ENCODE data around the gene DCAF7.
A peak's percentile ranks its signal among the peaks of the same experiment; 100 is the strongest.

The DCAF7 gene

GRCh38 chr17:63549946-63550816 is at the start of gene DCAF7:
Gene DCAF7 (plus strand): TSS chr17:63550477. CDS start chr17:63550678, 201 bp downstream.
- DNase-seq: peak; percentile 99

- DNase-seq: no peak
Observed at GRCh38 chr17:63500543-63501390, 49.5 kb upstream of the DCAF7 start.

GRCh38 chr17:63503341-63503705 is 47.0 kb upstream of the DCAF7 start:
- DNase-seq: no peak

GRCh38 chr17:63504261-63504660 is 46.0 kb upstream of the DCAF7 start:
- no peak for DNase-seq

- DNase-seq: no peak
Observed at GRCh38 chr17:63505341-63505740, 44.9 kb upstream of the DCAF7 start.

GRCh38 chr17:63506627-63507026 is 43.6 kb upstream of the DCAF7 start:
- no peak for DNase-seq

- no peak for DNase-seq
Observed at GRCh38 chr17:63511331-63511730, 38.9 kb upstream of the DCAF7 start.

GRCh38 chr17:63512388-63512787 is 37.9 kb upstream of the DCAF7 start:
- DNase-seq: no peak

- no peak for DNase-seq
Observed at GRCh38 chr17:63512896-63513644, 37.2 kb upstream of the DCAF7 start.

GRCh38 chr17:63514477-63514876 is 35.8 kb upstream of the DCAF7 start:
- DNase-seq: no peak

- DNase-seq: no peak
Observed at GRCh38 chr17:63514974-63515373, 35.3 kb upstream of the DCAF7 start.

GRCh38 chr17:63515426-63515825 is 34.9 kb upstream of the DCAF7 start:
- DNase-seq: no peak

GRCh38 chr17:63516910-63517824 is 33.1 kb upstream of the DCAF7 start:
- DNase-seq: no peak

- DNase-seq: no peak
Observed at GRCh38 chr17:63517825-63518534, 32.3 kb upstream of the DCAF7 start.

- no peak for DNase-seq
Observed at GRCh38 chr17:63519116-63519881, 31.0 kb upstream of the DCAF7 start.

- no peak for DNase-seq
Observed at GRCh38 chr17:63519972-63520882, 30.1 kb upstream of the DCAF7 start.

GRCh38 chr17:63523253-63523855 is 26.9 kb upstream of the DCAF7 start, which contains the start of gene KCNH6:
Gene KCNH6 (plus strand): TSS chr17:63523358. CDS start chr17:63523414, 56 bp downstream.
- no peak for DNase-seq

GRCh38 chr17:63524051-63524450 is 26.2 kb upstream of the DCAF7 start:
- DNase-seq: no peak

All from GF-D8 (cell line).